Hematopoietic multipotent progenitor cell treated with erythropoietin and hydrocortisone succinate and interleukin-3 and kit ligand, for 15 days (in vitro differentiated cells): ENCODE results near the gene UBAC2.
"Not testable (repeated sequence)": the region's sequence is repeated elsewhere in the genome, so short reads cannot be mapped to it uniquely, and the experiment has no call there.

ENCODE experiments used
- DNase-seq: peaks from one replicate; pipeline ENCODE4 v3.0.0-alpha.2; 2015; ENCODE audit warnings: low spot score

UBAC2 gene

DNA sequence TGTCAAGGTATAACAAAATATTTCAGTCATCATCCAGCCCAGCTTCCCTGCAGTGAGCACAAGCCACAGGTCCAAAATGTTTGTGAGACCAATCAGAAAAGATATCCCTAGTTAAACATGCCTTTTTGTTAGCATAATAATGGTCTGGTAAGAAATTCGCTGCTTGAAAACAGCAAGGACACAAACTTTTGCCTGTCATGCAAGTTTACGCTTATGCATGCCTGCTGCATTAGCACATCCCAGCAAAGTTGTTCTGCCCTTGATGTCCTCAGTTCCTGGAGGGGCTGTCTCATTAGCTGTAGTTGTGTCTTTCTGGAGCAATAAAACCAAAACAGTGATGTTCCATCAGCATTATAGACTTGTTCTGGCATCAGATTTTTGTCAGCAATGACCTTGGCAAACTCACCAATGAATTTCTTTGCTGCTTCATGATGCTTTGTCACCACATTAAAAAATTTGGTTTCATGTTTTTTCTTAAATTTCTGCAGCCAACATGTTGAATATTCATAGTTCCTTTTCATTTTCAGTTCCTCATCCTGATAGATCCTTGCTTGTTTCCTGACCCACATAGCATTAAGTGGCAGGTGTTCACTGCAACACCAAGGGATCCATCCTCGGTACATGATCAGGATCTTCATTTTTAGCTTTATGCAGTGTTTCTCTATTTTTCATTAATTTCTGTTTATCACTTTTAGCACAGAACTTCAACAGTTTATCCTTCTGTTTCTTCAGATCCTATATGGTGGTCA lies 178.5 kb downstream of the UBAC2 start:
- no peak for DNase-seq

DNA sequence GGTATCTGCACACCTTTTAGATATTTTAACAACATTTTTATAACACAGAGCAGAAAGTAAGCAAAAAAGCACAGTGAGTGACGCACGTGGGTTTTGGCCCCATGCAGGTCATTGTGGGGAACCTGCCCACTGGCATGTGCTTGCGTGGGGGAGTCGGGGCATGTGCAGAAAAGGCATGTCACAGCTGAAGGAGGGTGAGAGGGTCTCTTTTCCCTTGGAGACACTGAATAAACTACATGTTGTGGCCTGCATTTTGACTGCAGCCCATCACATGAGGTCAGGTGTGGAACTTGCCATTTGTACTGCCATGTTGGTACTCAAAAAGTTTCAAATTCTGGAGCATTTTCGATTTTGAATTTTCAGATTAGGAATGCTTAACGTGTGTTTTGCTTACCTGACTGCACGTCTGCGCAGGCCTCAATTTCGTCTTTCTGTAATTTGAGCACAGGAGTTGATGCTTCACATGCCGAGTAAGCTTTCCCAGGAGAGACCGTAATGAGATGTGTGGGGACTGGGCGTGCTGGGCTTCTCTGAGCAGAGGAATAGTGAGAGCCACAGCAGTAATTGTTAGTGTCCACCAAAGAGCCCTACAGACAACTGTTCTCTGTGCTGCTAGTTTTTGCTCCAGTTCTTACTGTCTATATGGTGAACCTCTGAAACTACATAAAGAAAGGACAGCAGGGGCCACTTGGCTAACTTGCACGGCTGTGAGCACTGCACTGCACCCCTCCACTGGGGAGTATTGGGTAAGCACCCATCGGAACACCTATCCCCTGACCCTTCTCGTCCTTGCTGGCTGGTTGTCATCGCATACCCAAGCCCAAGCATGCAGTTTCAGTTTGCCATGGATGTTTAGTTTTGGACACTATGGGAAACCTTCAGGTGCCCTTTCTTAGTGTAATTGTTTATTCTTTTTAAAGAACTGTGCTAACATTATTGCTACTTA lies 179.5 kb downstream of the UBAC2 start:
- no peak for DNase-seq

DNA sequence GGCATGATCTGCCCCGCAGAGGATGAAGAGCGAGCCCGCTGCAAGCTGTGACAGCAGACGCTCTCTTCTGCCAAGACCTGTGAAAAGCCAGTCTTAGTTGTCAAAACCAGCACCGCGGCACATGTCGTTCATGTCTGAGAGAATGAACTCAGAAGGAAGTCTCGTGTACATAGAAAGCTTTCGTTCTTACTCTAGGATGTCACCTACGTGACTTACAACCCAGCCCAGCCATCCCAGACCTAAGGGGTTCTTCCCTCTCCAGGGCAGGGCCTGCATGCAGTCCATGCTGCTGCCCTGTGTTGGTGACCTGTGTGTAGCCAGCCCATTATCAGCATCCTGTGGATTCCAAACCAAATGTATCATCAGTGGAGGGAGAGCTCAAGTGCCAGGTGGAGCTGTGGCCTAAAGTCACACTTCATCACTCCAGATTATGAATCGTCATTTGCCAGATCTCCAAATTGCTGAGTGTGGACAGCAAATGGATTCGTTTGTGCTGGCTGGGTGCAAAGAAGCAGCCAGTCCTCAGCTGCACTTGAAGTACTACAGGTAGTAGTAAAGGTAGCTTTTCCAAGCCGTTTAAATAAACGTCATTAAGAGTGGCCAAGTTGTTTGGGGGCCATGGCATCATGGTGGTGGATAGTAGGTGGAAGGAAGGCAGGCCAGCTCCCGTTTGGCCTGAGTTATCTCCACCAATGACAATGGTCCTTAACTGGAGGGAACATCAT lies 180.4 kb downstream of the UBAC2 start:
- no peak for DNase-seq

DNA sequence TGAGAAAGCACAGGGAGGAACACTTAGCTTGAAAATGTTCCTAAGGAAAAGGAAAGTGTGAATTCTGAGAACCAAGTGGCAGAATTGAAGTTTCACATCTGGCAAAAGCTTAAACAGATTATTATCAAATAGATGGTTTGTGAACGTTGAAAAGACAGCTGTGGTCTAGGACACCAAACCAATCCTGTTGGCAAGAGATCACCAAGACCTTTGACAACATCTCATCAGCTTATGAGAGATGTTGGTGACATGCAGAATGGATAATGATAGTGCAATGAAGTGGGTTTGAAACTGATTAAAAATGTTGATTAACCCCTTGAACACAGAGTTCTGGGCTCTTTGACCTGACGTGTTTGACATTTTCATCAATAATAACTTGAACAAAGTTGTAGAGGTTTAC lies 181.1 kb downstream of the UBAC2 start:
- no peak for DNase-seq

DNA sequence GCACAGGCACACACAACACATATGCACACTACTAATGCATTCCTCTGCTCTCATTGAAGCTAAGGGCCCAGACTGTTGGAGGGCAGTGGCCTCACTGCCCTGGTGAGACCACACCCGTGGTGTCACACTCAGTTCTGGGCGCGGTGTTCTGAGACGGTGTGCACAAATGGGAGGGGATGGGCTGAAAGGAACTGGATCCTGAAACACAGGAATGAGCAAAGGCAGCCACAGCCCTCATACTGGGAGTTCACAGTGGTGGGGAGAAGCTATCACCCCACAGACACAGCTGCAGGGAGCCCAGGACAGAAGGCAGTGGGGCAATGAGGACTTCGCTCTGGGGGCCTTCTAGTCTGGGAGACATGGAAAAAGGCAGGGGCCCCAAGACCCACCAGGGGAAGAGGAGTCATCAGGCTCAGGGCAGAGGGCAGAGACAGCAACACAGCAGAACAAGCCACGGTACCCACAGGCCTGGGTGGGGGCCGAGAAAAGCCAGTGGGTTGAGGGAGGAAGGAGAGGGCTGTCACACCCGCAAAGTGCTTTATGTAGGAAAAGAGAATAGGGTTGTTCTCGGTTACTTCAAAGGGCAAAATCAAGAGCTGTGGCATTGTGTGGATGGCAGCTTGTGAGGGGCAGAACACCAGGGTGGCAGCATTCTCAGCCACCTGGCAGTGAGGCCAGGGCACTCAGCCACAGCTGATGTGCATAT lies 181.9 kb downstream of the UBAC2 start:
- DNase-seq: no peak

DNA sequence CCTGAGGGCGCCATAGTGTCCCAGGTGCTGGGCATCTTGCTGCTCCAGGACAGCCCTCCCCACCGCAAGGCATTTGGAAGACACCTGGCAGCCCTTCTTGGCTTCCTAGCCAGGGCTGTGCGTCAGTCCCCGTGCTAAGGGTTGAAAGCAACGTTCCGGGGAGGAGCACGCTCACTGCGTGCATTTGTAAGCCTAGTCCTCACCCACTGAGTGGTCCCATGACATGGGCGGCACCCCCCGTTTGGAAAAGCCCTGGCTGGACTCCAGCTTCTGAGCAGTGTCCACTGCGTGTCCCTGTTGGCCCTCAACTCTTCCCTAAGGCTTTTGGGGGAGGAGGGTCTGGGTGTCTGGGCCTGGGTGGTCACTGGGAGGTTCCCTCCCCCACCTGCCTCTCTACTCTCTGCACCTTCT lies 182.9 kb downstream of the UBAC2 start:
- no peak for DNase-seq

DNA sequence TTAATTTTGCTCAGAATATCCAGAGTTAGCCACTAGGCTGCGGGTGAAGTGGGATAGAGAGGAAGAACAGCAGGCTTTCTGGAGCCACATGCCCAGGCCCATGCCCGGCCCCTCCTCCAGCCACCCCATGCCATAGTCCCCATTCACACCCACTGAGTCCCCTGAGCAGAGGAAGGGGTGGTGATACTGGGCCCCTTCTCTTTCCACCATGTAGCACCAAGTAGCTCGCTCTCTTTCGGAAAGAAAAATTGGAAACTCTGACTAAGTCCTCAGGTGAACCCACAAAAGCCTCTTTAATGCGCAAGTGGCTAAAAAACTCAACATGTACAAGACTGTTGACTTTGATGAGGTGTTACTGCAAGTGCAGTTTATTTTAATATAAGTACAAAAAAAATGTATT lies 183.3 kb downstream of the UBAC2 start:
- no peak for DNase-seq

DNA sequence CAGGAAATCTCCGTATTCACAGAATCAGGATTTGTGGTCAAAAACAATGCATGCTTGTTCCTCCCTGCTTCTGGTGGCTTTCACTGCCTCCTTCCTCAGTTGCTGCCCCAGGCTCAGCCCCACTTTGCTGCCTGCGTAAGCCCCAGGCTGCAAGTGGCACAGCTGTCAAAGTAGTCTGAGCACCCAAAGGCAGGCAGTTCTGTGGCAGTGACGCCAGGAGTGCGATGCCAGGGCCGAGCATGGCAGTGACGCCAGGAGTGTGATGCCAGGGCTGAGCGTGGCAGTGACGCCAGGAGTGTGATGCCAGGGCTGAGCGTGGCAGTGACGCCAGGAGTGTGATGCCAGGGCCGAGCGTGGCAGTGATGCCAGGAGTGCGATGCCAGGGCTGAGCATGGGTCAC lies 183.8 kb downstream of the UBAC2 start:
- no peak for DNase-seq

DNA sequence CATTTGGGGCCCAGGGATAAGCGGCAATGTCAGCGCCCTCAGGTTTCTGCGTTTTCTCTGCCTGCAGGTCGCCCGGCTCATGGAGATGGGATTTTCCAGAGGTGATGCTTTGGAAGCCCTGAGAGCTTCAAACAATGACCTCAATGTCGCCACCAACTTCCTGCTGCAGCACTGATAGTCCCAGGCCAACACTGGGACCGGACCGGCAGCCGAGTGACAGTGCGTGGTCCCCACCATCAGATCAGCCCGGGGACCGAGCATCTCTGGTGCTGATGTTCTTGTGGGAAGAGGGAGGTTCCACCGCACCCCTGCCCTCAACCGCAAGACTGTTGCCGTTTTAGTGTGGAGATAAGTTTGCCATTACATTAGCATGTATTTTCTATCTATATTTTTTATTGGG lies 184.5 kb downstream of the UBAC2 start:
- no peak for DNase-seq

DNA sequence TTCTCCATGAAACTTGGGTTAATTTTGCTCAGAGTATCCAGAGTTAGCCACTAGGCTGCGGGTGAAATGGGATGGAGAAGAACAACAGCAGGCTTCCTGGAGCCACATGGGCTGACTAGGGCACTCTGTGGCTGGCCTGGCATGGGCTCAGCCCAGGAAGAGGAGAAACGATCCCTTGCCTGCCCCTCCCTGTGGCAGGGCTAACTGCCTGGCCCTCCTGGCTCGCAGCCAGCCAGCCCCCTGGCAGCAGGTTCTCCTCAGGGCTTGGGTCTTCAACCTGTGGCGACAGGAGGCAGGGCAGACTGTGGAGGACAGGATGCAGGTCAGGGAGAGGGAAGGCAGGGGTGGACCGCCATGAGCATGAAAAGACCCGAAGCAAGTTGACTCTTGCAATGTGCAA lies 185.3 kb downstream of the UBAC2 start:
- no peak for DNase-seq

DNA sequence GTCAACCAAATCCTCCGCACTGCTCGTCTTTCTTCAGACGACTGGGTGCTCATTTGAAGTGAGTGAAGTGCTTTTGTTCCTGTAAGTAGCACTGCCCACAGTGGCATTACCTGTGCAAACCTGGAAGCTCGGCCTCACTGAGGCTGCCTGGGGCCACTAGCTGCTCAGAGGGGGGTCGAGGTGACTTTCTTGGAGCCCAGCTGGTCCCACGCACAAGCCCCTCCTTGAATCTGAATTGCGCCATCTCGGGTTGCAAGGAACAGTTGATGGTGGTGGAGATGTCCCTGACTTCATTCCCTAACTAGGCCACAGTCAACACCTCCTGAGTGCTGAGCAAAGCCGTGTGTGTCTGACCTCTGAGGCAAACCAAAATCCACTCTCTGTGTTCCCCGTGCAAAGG lies 185.8 kb downstream of the UBAC2 start:
- no peak for DNase-seq

DNA sequence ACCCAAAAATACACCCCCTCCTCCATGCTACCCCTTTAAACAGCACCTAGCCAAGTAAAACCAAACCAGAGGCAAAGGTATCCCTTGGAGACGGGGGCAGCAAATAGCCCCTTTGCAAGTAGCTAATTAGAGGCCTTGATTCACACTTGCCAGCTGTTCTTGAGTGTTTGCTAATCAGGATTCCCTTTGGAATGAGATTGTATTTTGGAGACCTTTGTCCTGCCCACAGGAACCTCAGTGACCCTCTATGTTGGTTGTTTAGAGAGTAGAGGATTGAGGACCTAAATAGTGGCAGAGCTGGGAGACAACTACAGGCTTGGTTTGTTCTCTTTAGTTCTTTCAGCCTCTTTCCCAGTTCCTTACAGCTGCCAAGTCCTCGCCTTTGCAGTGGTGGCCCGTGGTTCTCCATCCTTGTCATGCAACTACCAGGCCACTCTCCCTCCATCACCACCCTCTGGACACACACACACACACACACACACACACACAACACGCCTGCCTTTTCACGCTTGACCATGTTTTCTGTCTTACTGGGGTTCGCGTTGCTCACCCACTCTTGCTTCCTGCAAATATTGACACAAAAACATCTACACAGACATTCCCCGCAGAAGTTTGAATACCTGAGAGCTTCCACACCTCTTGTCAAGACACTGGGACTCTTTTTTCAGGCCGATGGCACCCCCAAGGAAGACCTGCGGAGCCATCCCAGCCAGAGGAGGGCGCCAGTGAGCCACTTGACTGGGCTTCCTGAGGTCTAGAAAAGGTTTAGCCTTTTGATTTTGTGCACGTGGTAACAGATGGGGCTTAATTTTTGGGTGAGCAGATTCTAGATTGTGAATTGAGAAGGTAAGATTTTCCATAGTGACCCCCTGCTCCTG lies 186.5 kb downstream of the UBAC2 start:
- peak; percentile 51 for DNase-seq

DNA sequence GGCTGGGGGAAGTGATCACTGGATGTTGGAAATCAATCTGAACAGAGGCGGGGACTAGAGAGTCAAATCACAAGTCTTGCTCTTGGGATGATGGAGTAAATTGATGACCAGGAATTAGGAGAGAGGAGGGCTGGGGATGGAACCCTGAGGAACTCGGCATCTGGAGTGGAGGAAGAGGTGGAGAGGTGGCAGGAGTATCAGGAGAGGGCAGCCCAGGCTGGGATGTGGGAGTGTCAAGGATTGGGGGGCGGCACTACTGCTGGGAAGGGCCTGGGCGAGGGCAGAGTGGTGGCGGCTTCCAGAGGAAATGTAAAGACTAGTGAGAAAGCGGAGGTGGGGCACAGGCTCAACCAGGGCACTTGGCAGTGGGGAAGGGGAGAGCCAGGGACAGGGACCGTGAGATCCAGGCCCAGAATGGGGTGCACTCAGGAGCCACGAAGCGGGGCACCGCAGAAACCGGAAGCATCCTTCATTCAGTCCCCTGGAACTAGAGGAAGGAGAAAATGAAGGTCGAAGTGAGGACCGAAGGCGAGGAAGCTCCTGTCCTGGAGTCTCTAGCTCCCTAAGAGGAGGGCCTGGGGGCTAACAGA lies 187.8 kb downstream of the UBAC2 start:
- no peak for DNase-seq

DNA sequence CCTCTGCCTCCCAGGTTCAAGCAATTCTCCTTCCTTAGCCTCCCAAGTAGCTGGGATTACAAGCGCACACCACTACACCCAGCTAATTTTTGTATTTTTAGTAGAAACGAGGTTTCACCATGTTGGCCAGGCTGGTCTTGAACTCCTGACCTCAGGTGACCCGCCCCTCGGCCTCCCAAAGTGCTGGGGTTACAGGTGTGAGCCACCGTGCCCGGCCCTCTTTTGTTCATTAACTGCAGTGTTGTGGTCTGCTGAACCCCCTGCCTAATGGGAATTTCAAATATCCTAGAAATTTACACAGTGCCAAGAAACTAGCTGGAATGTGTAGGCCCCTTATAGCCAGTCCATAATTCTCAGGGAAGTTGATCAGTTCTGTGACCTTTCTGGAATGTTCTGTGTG lies 188.4 kb downstream of the UBAC2 start:
- DNase-seq: not testable (repeated sequence)

DNA sequence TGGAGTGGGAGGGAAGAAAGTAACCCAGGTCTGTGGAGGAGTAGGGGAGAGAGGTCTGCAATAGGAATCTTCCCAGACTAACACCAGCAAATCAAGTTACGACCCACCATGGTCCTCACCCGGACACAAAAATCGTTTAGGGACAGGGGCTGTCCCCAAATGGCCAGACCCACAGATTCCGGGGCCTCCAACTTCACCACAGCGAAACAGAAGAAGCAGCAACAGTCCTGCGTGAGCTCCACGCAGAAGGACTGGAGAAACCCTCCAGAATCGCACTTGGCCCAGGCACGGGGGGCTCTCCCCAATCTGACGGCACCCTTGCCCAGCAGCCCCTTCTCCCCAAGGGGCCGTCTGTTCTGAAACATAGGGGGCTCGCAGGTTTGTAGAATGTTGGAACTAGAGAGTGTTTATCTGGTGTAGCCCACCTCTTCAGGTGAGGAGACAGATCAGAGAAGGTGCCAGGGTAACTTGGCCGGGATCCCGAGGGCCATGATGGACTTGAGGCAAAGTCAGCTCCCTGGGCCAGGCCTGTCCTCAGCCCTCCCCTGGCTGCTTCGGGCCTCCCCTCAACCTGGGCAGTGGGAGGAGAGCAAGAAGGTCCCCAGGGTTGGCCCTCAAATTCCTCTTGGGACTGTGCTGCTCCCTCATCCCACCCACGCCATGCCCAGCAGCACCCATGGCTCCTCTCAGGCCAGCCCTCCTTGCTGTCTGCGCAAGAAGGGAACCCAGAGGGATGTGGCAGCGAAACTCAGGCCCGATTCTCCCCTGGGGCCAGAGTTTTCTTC lies 189.1 kb downstream of the UBAC2 start:
- no peak for DNase-seq

DNA sequence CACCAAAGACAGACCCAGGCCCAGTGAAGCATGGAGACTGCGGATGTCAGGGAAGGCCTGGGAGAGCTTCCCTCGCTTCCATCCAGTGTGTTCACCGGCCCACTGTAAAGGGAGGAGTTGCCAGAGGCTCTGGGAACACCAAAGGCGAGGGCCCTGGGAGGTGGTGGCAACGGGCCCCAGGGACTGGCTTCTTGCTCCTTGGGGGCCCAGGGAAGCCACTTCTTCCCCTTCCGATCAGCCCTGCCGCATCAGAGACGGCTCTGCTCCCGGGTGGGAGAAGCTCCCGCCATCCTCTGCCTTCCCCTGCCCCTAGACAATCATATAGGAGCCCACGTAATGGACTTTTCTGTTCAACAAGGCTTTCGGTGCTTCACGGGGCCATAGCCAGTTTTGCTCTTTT lies 189.9 kb downstream of the UBAC2 start:
- no peak for DNase-seq

DNA sequence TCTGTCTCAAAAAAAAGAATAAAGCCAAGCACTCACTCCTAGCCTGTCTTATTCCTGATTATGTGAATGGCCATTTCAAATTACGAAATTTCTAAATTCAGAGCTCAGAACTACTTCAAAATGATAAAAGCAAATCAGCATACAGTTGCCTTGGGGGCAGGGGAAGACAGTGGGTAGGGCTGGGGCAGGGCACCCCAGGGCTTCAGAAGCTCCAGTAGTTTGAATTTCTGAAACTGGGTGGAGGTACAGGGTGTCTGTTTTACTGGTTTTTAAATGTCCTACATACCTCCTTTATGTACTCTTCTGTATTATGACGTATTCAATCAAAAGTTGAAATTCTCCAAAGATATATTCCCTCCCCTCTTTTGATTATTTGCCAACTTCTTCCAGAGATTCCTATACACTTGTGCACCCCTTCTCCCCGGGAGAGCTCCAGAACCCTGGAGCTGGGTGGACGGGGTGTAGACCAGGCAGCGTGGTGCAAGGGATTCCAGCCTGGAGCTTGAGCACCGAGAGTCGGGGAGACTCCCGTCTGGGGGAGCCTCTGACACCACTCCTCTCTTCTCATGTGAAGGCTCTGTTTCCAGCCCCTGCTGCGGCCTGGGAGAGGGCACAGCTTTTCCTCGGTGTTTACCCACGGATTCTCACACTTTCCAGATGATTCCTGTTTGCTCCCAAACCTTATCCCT lies 191.3 kb downstream of the UBAC2 start:
- DNase-seq: no peak

DNA sequence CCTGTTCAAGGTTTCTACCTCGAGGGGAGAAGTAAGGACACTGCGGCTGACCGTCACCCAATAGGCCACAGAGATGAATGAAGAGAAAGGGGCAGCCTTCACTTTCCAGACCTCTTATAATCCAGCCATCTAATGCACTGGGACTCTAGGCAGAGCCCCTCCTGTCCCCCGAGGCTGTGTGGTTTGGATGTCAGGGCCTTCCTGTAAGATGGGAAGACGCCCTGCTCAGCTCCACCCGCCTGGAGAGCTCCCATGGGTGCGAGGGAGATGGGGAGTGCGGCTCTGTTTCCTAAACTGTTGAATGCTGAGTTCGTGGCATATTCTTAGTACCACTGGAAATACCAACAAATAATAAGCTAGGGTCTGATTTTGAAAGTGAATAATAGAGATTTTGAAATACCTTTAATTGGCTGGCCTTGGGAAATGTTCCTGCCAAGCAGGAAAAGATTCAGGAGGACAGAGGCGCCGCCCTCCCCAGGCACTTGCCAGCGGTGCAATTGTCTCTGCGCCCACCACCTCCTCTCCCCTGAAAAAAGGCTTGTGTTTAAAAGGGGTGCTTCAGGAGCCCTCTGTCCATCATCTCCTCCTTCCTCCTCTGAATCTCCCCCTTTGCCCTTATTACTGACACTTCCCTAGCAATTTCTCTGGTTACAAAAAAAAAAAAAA lies 191.9 kb downstream of the UBAC2 start:
- no peak for DNase-seq

DNA sequence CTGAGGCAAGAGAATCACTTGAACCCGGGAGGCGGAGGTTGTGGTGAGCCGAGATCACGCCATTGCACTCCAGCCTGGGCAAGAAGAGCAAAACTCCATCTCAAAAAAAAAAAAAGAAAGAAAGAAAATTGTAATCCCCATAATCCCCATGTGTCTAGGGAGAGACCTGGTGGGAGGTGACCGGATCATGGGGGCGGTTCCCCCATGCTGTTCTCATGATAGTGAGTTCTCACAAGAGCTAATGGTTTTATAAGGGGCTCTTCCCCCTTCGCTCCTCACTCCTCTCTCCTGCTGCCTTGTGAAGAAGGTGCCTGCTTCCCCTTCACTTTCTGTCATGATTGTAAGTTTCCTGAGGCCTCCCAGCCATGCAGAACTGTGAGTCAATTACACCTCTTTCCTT lies 192.7 kb downstream of the UBAC2 start:
- DNase-seq: not testable (repeated sequence)
